NOMO-1 treated with dmso at 0.1 percent for 144 hours (cell line): ENCODE data around the gene RPL18A.

ENCODE experiments used
- DNase-seq: peaks from one replicate; lab custom pipeline; 2025; ENCODE audit not compliant: unreplicated experiment; lab: John Stamatoyannopoulos, UW

Gene RPL18A

GRCh38 chr19:17908244-17908643, 48.5 kb downstream of the RPL18A start:
- DNase-seq: no peak

- DNase-seq: no peak
Observed at GRCh38 chr19:17909003-17909732, 49.5 kb downstream of the RPL18A start.

- no peak for DNase-seq
Observed at GRCh38 chr19:17910791-17911360, 51.2 kb downstream of the RPL18A start.
